Activated T-cell treated with anti-CD3 and anti-CD28 coated beads, Interleukin-2, amount 50 U/mL, for 48 hours (primary cell): Measurements from ENCODE around the gene PLXNC1.

Source experiments
- DNase-seq, 2 experiments: peaks; one replicate each; pipeline ENCODE4 v3.0.0-alpha.2; 2020

PLXNC1 gene

GRCh38 chr12:94245631-94246383 is 97.4 kb downstream of the PLXNC1 start:
- no peak for DNase-seq

GRCh38 chr12:94247246-94247645 is 98.9 kb downstream of the PLXNC1 start:
- DNase-seq = no peak

- no peak for DNase-seq
Measured at GRCh38 chr12:94248582-94248981, 100.2 kb downstream of the PLXNC1 start.

- no peak for DNase-seq
Measured at GRCh38 chr12:94250130-94250529, 101.8 kb downstream of the PLXNC1 start.

GRCh38 chr12:94254270-94254669 is 105.9 kb downstream of the PLXNC1 start:
- DNase-seq = no peak

GRCh38 chr12:94255006-94255405 is 106.6 kb downstream of the PLXNC1 start:
- DNase-seq = no peak

- DNase-seq = no peak
Measured at GRCh38 chr12:94255428-94255827, 107.1 kb downstream of the PLXNC1 start.

- DNase-seq = no peak
Measured at GRCh38 chr12:94258593-94258992, 110.2 kb downstream of the PLXNC1 start.

GRCh38 chr12:94260017-94260416 is 111.6 kb downstream of the PLXNC1 start:
- DNase-seq = no peak

GRCh38 chr12:94260717-94261116 is 112.3 kb downstream of the PLXNC1 start:
- DNase-seq = no peak

GRCh38 chr12:94261119-94261518 is 112.7 kb downstream of the PLXNC1 start:
- no peak for DNase-seq

GRCh38 chr12:94261786-94262185 is 113.4 kb downstream of the PLXNC1 start:
- no peak for DNase-seq

GRCh38 chr12:94262228-94263010 is 114.0 kb downstream of the PLXNC1 start:
- DNase-seq = peak; percentile 78 to 81

GRCh38 chr12:94263011-94263811 is 114.8 kb downstream of the PLXNC1 start:
- peak; percentile 80 to 82 for DNase-seq

- DNase-seq = no peak
Measured at GRCh38 chr12:94263905-94264561, 115.7 kb downstream of the PLXNC1 start.

- no peak for DNase-seq
Measured at GRCh38 chr12:94264736-94265485, 116.5 kb downstream of the PLXNC1 start.

GRCh38 chr12:94265539-94265938 is 117.2 kb downstream of the PLXNC1 start:
- no peak for DNase-seq

GRCh38 chr12:94265966-94266745 is 117.8 kb downstream of the PLXNC1 start:
- DNase-seq = no peak

GRCh38 chr12:94266796-94267536 is 118.6 kb downstream of the PLXNC1 start:
- no peak for DNase-seq

- DNase-seq = no peak
Measured at GRCh38 chr12:94267537-94267872, 119.1 kb downstream of the PLXNC1 start.
